ENCODE results near the gene WHRN.

DNA sequence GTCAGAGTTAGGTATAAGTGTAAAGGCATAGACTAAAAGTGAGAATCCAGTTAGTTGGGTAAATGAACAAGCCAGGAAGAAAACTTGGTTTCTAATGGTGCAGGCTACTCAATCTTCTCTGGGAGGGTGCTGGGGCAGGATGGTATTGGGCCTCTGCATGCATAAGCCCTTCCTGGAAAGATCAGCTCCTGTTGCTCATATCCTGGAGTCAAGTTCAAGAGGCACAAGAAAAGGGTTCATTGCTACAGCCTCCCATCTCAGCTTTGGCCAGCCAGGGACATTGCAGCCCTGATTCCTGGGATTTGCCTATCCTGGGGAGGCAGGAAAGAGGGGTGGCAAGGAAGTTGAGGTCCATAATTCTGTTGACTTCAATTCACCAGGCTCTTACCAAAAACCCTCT lies 41.6 kb upstream of the WHRN start:
- TF ChIP-seq, protein P1, sequence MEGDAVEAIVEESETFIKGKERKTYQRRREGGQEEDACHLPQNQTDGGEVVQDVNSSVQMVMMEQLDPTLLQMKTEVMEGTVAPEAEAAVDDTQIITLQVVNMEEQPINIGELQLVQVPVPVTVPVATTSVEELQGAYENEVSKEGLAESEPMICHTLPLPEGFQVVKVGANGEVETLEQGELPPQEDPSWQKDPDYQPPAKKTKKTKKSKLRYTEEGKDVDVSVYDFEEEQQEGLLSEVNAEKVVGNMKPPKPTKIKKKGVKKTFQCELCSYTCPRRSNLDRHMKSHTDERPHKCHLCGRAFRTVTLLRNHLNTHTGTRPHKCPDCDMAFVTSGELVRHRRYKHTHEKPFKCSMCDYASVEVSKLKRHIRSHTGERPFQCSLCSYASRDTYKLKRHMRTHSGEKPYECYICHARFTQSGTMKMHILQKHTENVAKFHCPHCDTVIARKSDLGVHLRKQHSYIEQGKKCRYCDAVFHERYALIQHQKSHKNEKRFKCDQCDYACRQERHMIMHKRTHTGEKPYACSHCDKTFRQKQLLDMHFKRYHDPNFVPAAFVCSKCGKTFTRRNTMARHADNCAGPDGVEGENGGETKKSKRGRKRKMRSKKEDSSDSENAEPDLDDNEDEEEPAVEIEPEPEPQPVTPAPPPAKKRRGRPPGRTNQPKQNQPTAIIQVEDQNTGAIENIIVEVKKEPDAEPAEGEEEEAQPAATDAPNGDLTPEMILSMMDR (IDR thresholded peaks at IDR 0.05), result no peak
- TF ChIP-seq POLR2A (IDR thresholded peaks at IDR 0.05), result no peak

Measured in tibial nerve (tissue), 3 donors.